Cardiac muscle cell (in vitro differentiated cells and primary cell): ENCODE data around the gene COL23A1. TPM values are rescaled to one million over a fixed set of nuclear protein-coding genes. Genes with fewer than 3 reads are reported as not detected.

Experiments
- DNase-seq, 2 donors: peaks; one replicate each; pipeline versions ENCODE4 v3.0.0 to v3.0.0-alpha.2; 2010 to 2017; ENCODE audit warnings: low read depth in 1 of 2, low spot score in 1 of 2
- H3K27ac ChIP-seq: fragments of 200-600 bp; sonication (generic); 2 replicates; pipeline ENCODE4 v1.5.1; 2016
- H3K27me3 ChIP-seq: fragments of 200-600 bp; sonication (generic); 2 replicates; pipeline ENCODE4 v1.6.0; 2016; ENCODE audit warnings: control low read depth
- H3K36me3 ChIP-seq: fragments of 200-600 bp; sonication (generic); 2 replicates; pipeline ENCODE4 v1.5.1; 2016; ENCODE audit warnings: control low read depth
- H3K4me1 ChIP-seq: fragments of 200-600 bp; sonication (generic); 2 replicates; pipeline ENCODE4 v1.8.1; 2017; ENCODE audit warnings: low read depth, mild to moderate bottlenecking, mixed run types
- H3K4me3 ChIP-seq: fragments of 200-600 bp; sonication (generic); 2 replicates; pipeline ENCODE4 v1.5.1; 2016; ENCODE audit warnings: mild to moderate bottlenecking
- H3K9me3 ChIP-seq: fragments of 200-600 bp; sonication (generic); 2 replicates; pipeline ENCODE4 v1.5.1; 2017; ENCODE audit warnings: low read depth, mild to moderate bottlenecking, control low read depth
- CTCF ChIP-seq: IDR thresholded peaks from 2 replicates; pipeline ENCODE4 v1.5.1; 2012; ENCODE audit warnings: low read depth, mild to moderate bottlenecking, low read length
- polyA plus RNA-seq: library from polyadenylated mRNA; unstranded; fragments of >200 nt; fragmentation: Nextera tagmentation; extraction: Ambion mirVana; gene quantifications from 2 replicates; pipeline ENCODE4 v1.2.1, GENCODE V29; 2016
- total RNA-seq: library from RNA; depleted of rRNA; stranded (reverse); fragments of >200 nt; gene quantifications from 2 replicates; pipeline ENCODE4 v1.2.3, GENCODE V29; 2016

The COL23A1 gene
- total and polyA plus RNA-seq, 2 experiments from 2014 or later = 28.9 to 43.0 TPM

GRCh38 chr5:178627259-178627598 lies 37.0 kb upstream of the COL23A1 start:
- peaks cover 9% of the 10 kb centered on the region for H3K36me3 ChIP-seq
- no peaks in the 10 kb centered on the region for H3K27me3 ChIP-seq
- peak overlapping the region; percentile 97 for H3K27ac ChIP-seq
- no peaks in the 10 kb centered on the region for H3K9me3 ChIP-seq
- H3K4me1 ChIP-seq = peaks cover 8% of the 10 kb centered on the region
- no peak for DNase-seq
- peak overlapping the region; percentile 89 for H3K4me3 ChIP-seq
- no peak for TF ChIP-seq CTCF

GRCh38 chr5:178626484-178627258 lies 36.5 kb upstream of the COL23A1 start, which contains the start of gene CLK4:
CLK4 (minus strand) TSS chr5:178627050; CDS start chr5:178623416, 3,634 bp downstream.
- Histone ChIP-seq H3K4me1 (peaks cover 8% of the 10 kb centered on the region), H3K27me3 (no peaks in the 10 kb centered on the region), H3K27ac (peak within 1 kb of the TSS; percentile 97), H3K36me3 (peaks cover 14% of the 10 kb centered on the region), H3K4me3 (peak within 1 kb of the TSS; percentile 89), H3K9me3 (no peaks in the 10 kb centered on the region)
- TF ChIP-seq CTCF = no peak
- DNase-seq = peak; percentile 97

GRCh38 chr5:178625679-178626483 lies 35.7 kb upstream of the COL23A1 start:
- peaks cover 22% of the 10 kb centered on the region for H3K36me3 ChIP-seq
- H3K4me1 ChIP-seq = peaks cover 8% of the 10 kb centered on the region
- no peaks in the 10 kb centered on the region for H3K9me3 ChIP-seq
- peak; percentile 13 to 64 for DNase-seq
- H3K27me3 ChIP-seq = no peaks in the 10 kb centered on the region
- H3K4me3 ChIP-seq = peak overlapping the region; percentile 89
- peak overlapping the region; percentile 97 for H3K27ac ChIP-seq
- no peak for TF ChIP-seq CTCF

GRCh38 chr5:178624631-178625546 lies 34.7 kb upstream of the COL23A1 start:
- H3K36me3 ChIP-seq = peaks cover 29% of the 10 kb centered on the region
- no peaks in the 10 kb centered on the region for H3K27me3 ChIP-seq
- peak overlapping the region; percentile 89 for H3K4me3 ChIP-seq
- peak overlapping the region; percentile 97 for H3K27ac ChIP-seq
- DNase-seq = peak; percentile 7 to 12
- no peak for TF ChIP-seq CTCF
- no peaks in the 10 kb centered on the region for H3K9me3 ChIP-seq
- H3K4me1 ChIP-seq = peaks cover 8% of the 10 kb centered on the region

GRCh38 chr5:178622679-178623247 lies 32.6 kb upstream of the COL23A1 start:
- no peak for TF ChIP-seq CTCF
- Histone ChIP-seq H3K4me1 (peaks cover 8% of the 10 kb centered on the region), H3K4me3 (no peak overlapping the region), H3K9me3 (no peaks in the 10 kb centered on the region), H3K27me3 (no peaks in the 10 kb centered on the region), H3K36me3 (peaks cover 43% of the 10 kb centered on the region), H3K27ac (no peak overlapping the region)
- no peak for DNase-seq
